Aorta (tissue), 5 donors: ENCODE results near the gene HS6ST3. TPM values are rescaled to one million over a fixed set of nuclear protein-coding genes. Genes with fewer than 3 reads are reported as not detected.

Source experiments
- ATAC-seq: fragments of 200-7000 bp; cut with Tn5 transposase; one replicate; pipeline ENCODE4 v1.9.1; 2022; ENCODE audit warnings: moderate library complexity; ENCODE audit not compliant: low FRiP score
- DNase-seq, 2 donors: peaks; one replicate each; pipeline ENCODE4 v3.0.0-alpha.2; 2020
- H3K27ac ChIP-seq, 2 donors: one replicate each; pipeline ENCODE4 v1.5.1; 2013; ENCODE audit warnings: low read length in 2 of 2, mild to moderate bottlenecking in 2 of 2, moderate library complexity in 2 of 2, control low read depth in 1 of 2, inconsistent platforms in 1 of 2, low read depth in 1 of 2
- H3K27me3 ChIP-seq, 2 donors: one replicate each; pipeline ENCODE4 v1.6.1; 2013; ENCODE audit warnings: control low read depth in 1 of 2, low read length in 1 of 2, mild to moderate bottlenecking in 1 of 2, moderate library complexity in 1 of 2; ENCODE audit not compliant: insufficient read depth in 2 of 2, control insufficient read depth in 1 of 2
- H3K36me3 ChIP-seq, 2 donors: one replicate each; pipeline ENCODE4 v1.6.1; 2013; ENCODE audit warnings: control low read depth in 1 of 2, low read length in 1 of 2, mild to moderate bottlenecking in 1 of 2; ENCODE audit not compliant: insufficient read depth in 2 of 2, control insufficient read depth in 1 of 2
- H3K4me1 ChIP-seq, 2 donors: one replicate each; pipeline ENCODE4 v1.6.1; 2013; ENCODE audit warnings: low read length in 2 of 2, control low read depth in 1 of 2, mild to moderate bottlenecking in 1 of 2, moderate library complexity in 1 of 2; ENCODE audit not compliant: insufficient read depth in 2 of 2, control insufficient read depth in 1 of 2
- H3K4me3 ChIP-seq, 2 donors: one replicate each; pipeline ENCODE4 v1.5.1; 2013; ENCODE audit warnings: low read length in 2 of 2, control low read depth in 1 of 2, mild to moderate bottlenecking in 1 of 2
- H3K9me3 ChIP-seq: one replicate; pipeline ENCODE4 v1.6.1; 2013; ENCODE audit warnings: mild to moderate bottlenecking, low read length; ENCODE audit not compliant: control insufficient read depth
- WGBS, 2 donors: extraction: QIAGEN DNeasy Blood & Tissue Kit; methylation state at CpG; one replicate each; pipeline ENCODE4 v1.1.7; 2013; 5-methylcytosine and 5-hydroxymethylcytosine counted together
- intact Hi-C, 2 donors: fragments of 100-400 bp; cut with DNase I; formaldehyde crosslinking; loops; one replicate each; pipeline versions ENCODE4 v1.14.2 to v1.15.0; 2022
- polyA plus RNA-seq, 2 donors: library from polyadenylated mRNA; stranded (reverse); fragments of 200-250 nt; gene quantifications; one replicate each; pipeline ENCODE4 v1.2.3, GENCODE V29; 2013
- total RNA-seq, 2 donors: library from RNA; stranded (reverse); fragmentation: NEBNext Ultra II Directional; extraction: Animal tissue kit (Norgen Biotek cat#: 25700); gene quantifications; one replicate each; pipeline ENCODE4 v1.2.1, GENCODE V29; 2021
- donor health status: healthy with polysubstance abuse.
- donor health status: Bipolar disorder and iron deficiency.
- donor health status: DM: no; HTN: no; CAD: no.
- donor health status: DM: no; HTN: no; CAD: no.
- donor health status: DM: yes; HTN: yes; CAD: no.

The HS6ST3 gene
- total and polyA plus RNA-seq, 4 donors = under 0.01 to 4.9 (median 0.34) TPM

GRCh38 chr13:96700657-96701056, 610.8 kb downstream of the HS6ST3 start:
- no peak for DNase-seq
- no peaks in the 10 kb centered on the region for H3K4me1 ChIP-seq
- H3K27ac ChIP-seq = no peak overlapping the region
- H3K36me3 ChIP-seq = no peaks in the 10 kb centered on the region
- intact Hi-C loops = no loop called here
- H3K27me3 ChIP-seq = no peaks in the 10 kb centered on the region
- no peak overlapping the region for H3K4me3 ChIP-seq
- H3K9me3 ChIP-seq = no peaks in the 10 kb centered on the region
- 77 to 83% methylated on average over 2 of the region's 2 CpGs for WGBS, 2 donors
- no peak for ATAC-seq

- Histone ChIP-seq H3K4me1 (no peaks in the 10 kb centered on the region), H3K4me3 (no peak overlapping the region), H3K9me3 (no peaks in the 10 kb centered on the region), H3K36me3 (no peaks in the 10 kb centered on the region), H3K27me3 (no peaks in the 10 kb centered on the region), H3K27ac (no peak overlapping the region)
- intact Hi-C loops = no loop called here
- ATAC-seq = no peak
- DNase-seq = no peak
- 90 to 91% methylated on average over 3 of the region's 3 CpGs for WGBS, 2 donors
Measured at GRCh38 chr13:96707146-96707545, 617.2 kb downstream of the HS6ST3 start.

DNA sequence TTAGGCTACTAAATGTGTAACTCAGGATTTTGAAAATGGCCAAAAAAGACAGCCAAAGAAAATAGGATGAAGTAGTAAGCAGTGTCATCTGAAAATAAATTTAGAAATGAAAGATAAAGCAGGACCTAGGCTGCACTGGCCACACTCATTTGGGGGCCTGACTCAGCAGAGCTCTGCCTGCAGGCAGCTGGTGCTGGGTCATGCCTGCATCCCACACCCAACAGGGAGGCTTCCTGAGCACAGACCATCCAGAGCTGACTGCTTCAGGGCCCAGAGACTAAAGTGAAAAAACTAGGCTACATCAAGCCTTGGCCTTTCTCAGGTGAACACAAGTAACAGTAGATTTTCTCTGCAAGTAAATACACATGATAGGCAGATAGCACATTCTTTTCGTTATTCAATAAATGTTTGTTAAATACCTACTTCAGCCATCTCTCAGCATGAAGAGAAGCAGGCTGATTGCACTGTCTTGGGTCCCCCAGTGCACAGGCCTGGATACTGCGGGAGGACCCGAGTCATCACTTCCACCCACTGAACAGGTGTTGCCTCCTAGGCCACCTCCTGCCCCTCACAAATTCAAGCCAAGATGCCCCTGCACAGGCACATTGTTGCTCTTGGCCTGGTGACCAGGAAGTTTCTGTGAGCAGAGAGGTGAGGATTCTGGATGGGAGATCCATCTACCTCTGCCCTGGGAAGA, 620.4 kb downstream of the HS6ST3 start:
- ATAC-seq (no peak), DNase-seq (no peak)
- intact Hi-C loops = no loop called here
- no peaks in the 10 kb centered on the region for H3K4me1 ChIP-seq
- H3K27me3 ChIP-seq = no peaks in the 10 kb centered on the region
- no peak overlapping the region for H3K27ac ChIP-seq
- H3K36me3 ChIP-seq = no peaks in the 10 kb centered on the region
- 84 to 94% methylated on average over 3 of the region's 3 CpGs for WGBS, 2 donors
- H3K4me3 ChIP-seq = no peak overlapping the region
- H3K9me3 ChIP-seq = no peaks in the 10 kb centered on the region

GRCh38 chr13:96720446-96720845, 630.5 kb downstream of the HS6ST3 start:
- H3K4me1 ChIP-seq = peaks cover 0 to 1% of the 10 kb centered on the region in 2 donors
- no peak overlapping the region for H3K27ac ChIP-seq
- intact Hi-C loops = no loop called here
- H3K4me3 ChIP-seq = no peak overlapping the region
- no peaks in the 10 kb centered on the region for H3K9me3 ChIP-seq
- H3K27me3 ChIP-seq = no peaks in the 10 kb centered on the region
- no peaks in the 10 kb centered on the region for H3K36me3 ChIP-seq
- DNase-seq = no peak
- WGBS, 2 donors = 84 to 88% methylated on average over 4 of the region's 4 CpGs
- no peak for ATAC-seq

- Histone ChIP-seq H3K27me3 (no peaks in the 10 kb centered on the region), H3K27ac (no peak overlapping the region), H3K4me3 (no peak overlapping the region), H3K36me3 (no peaks in the 10 kb centered on the region), H3K4me1 (peaks cover 0 to 1% of the 10 kb centered on the region in 2 donors), H3K9me3 (no peaks in the 10 kb centered on the region)
- no peak for DNase-seq
- ATAC-seq = no peak
- intact Hi-C loops = no loop called here
Measured at GRCh38 chr13:96726651-96727050, 636.7 kb downstream of the HS6ST3 start.

GRCh38 chr13:96728463-96728862, 638.6 kb downstream of the HS6ST3 start:
- DNase-seq = no peak
- H3K27ac ChIP-seq = no peak overlapping the region
- H3K4me3 ChIP-seq = no peak overlapping the region
- no peak for ATAC-seq
- WGBS, 2 donors = 65 to 70% methylated on average over 2 of the region's 2 CpGs
- intact Hi-C loops = no loop called here
- H3K27me3 ChIP-seq = no peaks in the 10 kb centered on the region
- no peaks in the 10 kb centered on the region for H3K36me3 ChIP-seq
- no peaks in the 10 kb centered on the region for H3K4me1 ChIP-seq
- H3K9me3 ChIP-seq = no peaks in the 10 kb centered on the region

- H3K27me3 ChIP-seq = no peaks in the 10 kb centered on the region
- peaks cover 2% of the 10 kb centered on the region for H3K9me3 ChIP-seq
- no peak overlapping the region for H3K4me3 ChIP-seq
- intact Hi-C loops = no loop called here
- ATAC-seq (no peak), DNase-seq (no peak)
- H3K4me1 ChIP-seq = no peaks in the 10 kb centered on the region
- no peak overlapping the region for H3K27ac ChIP-seq
- no peaks in the 10 kb centered on the region for H3K36me3 ChIP-seq
- 82% methylated on average over 5 of the region's 5 CpGs for WGBS, 2 donors
Measured at GRCh38 chr13:96730676-96731075, 640.8 kb downstream of the HS6ST3 start.

DNA sequence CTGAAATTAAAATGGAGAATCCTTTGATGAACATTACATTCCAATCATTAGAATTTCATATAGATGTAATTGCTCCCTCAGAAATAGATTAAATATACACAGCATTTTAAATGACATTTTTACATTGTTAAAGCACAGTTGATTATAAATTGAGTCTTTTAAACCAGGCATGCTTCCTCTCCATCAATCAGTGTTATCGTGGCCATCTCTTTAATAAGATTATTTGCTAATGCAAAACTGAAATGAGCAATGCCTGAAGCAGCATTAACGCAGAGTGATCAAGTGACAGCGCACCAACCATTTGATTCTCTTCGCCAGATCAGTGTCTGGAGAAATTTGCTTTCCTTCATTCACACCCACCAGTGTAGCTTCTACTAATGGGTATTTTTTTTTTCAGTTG, 644.6 kb downstream of the HS6ST3 start:
- WGBS, 2 donors = 90 to 92% methylated on average over 4 of the region's 4 CpGs

DNA sequence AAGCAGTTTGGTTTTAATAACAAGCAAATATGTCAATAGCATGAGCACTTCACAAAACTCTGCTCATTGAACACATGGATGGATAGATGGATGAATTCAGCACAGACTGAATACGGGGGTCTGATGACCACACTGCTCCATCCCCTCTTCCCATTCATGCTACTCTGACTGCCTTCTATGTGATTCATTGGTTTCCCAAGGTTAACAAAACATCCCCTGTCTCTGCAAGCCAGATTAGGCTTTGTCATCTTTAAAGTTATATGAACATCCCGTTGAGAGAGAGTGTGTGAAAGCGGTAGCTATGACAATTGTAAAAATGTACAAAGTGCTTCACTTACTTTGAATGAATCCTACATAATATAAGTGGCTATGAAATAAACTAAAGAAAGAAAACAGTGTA, 651.9 kb downstream of the HS6ST3 start:
- Histone ChIP-seq H3K27ac (no peak overlapping the region), H3K4me3 (no peak overlapping the region), H3K4me1 (no peaks in the 10 kb centered on the region), H3K36me3 (no peaks in the 10 kb centered on the region), H3K27me3 (no peaks in the 10 kb centered on the region), H3K9me3 (peaks cover 1% of the 10 kb centered on the region)
- intact Hi-C loops = loop anchor here in 1 of 2 donors (10.0 kb wide), 1 partner anchor 53 kb away; no protein-coding TSS in a partner anchor
- no peak for DNase-seq
- 33 to 35% methylated on average over 3 of the region's 3 CpGs for WGBS, 2 donors
- ATAC-seq = no peak

More for the DNA sequence above, 644.6 kb downstream of the HS6ST3 start:
- Histone ChIP-seq H3K9me3 (peaks cover 2% of the 10 kb centered on the region), H3K27me3 (no peaks in the 10 kb centered on the region), H3K4me1 (no peaks in the 10 kb centered on the region), H3K27ac (no peak overlapping the region), H3K36me3 (no peaks in the 10 kb centered on the region), H3K4me3 (no peak overlapping the region)
- no peak for ATAC-seq
- intact Hi-C loops = no loop called here
- DNase-seq = no peak
